Kidney (tissue), 14 donors: ENCODE results near the gene TPP1. TPM values are rescaled to one million over a fixed set of nuclear protein-coding genes. Genes with fewer than 3 reads are reported as not detected.

Experiments used
- DNase-seq, 5 donors: peaks; one replicate each; pipeline ENCODE4 v3.0.0-alpha.2; 2013 to 2020
- FAIRE-seq: peaks from 2 replicates; lab custom pipeline; 2012; peaks lifted over from hg19 to GRCh38; lab: Jason Lieb, UNC
- H3K27ac ChIP-seq, 2 donors: one replicate each; pipeline ENCODE4 v1.7.0; 2013; ENCODE audit warnings: low read depth in 2 of 2, low read length in 2 of 2, inconsistent platforms in 1 of 2
- H3K27me3 ChIP-seq: one replicate; pipeline ENCODE4 v1.7.1; 2013; ENCODE audit warnings: low read length, inconsistent platforms; ENCODE audit not compliant: control insufficient read depth, insufficient read depth
- H3K36me3 ChIP-seq, 3 donors: one replicate each; pipeline versions ENCODE4 v1.7.0 to v1.7.1; 2013; ENCODE audit warnings: low read length in 3 of 3, control low read depth in 1 of 3, inconsistent platforms in 1 of 3; ENCODE audit not compliant: insufficient read depth in 3 of 3, control insufficient read depth in 2 of 3
- H3K4me1 ChIP-seq, 3 donors: one replicate each; pipeline versions ENCODE4 v1.7.0 to v1.7.1; 2013; ENCODE audit warnings: low read length in 3 of 3, inconsistent platforms in 1 of 3, low read depth in 1 of 3; ENCODE audit not compliant: control insufficient read depth in 2 of 3, insufficient read depth in 2 of 3
- H3K4me3 ChIP-seq, 3 donors: one replicate each; pipeline versions ENCODE4 v1.7.0 to v1.8.1; 2013; ENCODE audit warnings: low read length in 3 of 3, control low read depth in 1 of 3, inconsistent platforms in 1 of 3
- H3K9ac ChIP-seq, 3 donors: one replicate each; pipeline versions ENCODE4 v1.7.0 to v1.7.1; 2013; ENCODE audit warnings: low read length in 3 of 3, control low read depth in 1 of 3, inconsistent platforms in 1 of 3
- H3K9me3 ChIP-seq, 3 donors: one replicate each; pipeline versions ENCODE4 v1.7.0 to v1.7.1; 2013; ENCODE audit warnings: low read length in 3 of 3, control low read depth in 1 of 3, inconsistent platforms in 1 of 3; ENCODE audit not compliant: control insufficient read depth in 2 of 3, insufficient read depth in 1 of 3
- CTCF ChIP-seq: IDR thresholded peaks from 3 replicates; pipeline ENCODE4 v1.5.1; 2012; ENCODE audit warnings: mild to moderate bottlenecking, moderate library complexity, borderline replicate concordance; ENCODE audit not compliant: insufficient read depth; ENCODE audit errors: extremely low read depth
- intact Hi-C: fragments of 100-400 bp; cut with DNase I; formaldehyde crosslinking; loops from one replicate; pipeline ENCODE4 v1.11.1; 2022
- polyA plus RNA-seq: library from polyadenylated mRNA; stranded (reverse); fragments of 350-450 nt; fragmentation: Illumina TruSeq; extraction: RNeasy Lipid Tissue Mini Kit (QIAGEN cat#74804); gene quantifications from one replicate; pipeline ENCODE4 v1.2.3, GENCODE V29; 2014; ENCODE audit warnings: low read depth, low replicate concordance; ENCODE audit not compliant: insufficient read depth
- total RNA-seq: library from RNA; stranded (reverse); fragmentation: NEBNext Ultra II Directional; extraction: Animal tissue kit (Norgen Biotek cat#: 25700); gene quantifications from one replicate; pipeline ENCODE4 v1.2.1, GENCODE V29; 2021
- donor health status: control.
- donor health status: control.
- donor health status: control.
- donor health status: control.
- donor health status: control.
- donor health status: DM: yes; HTN: yes; CAD: no.
- donor health status: Normal renal cell carcinoma (clear cell type).

The TPP1 gene
- total and polyA plus RNA-seq, 2 donors from 2014 or later: 84.2 to 115 TPM

DNA sequence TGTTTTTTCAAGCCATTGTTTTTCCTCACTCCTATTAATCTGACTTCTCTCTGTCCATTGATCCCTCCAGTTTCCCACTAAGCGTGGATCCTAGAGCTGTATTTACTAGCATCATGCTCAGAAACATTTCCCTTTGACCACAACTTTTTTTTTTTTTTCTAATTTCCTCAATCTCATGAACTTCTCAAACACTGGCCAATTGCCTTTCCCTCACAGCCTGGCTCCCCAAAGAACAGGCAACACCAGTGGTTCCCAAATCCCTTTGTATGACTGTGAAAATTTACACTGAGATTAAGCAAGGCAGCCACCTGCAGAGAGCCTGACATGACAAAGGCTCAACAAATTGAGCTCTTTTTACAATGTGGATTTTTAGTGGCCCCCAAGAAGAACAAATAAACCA, 1.4 kb upstream of the TPP1 start:
- no peak overlapping the region for H3K27ac ChIP-seq
- intact Hi-C loops: no loop called here
- no peak overlapping the region for H3K9ac ChIP-seq
- no peak overlapping the region for H3K4me3 ChIP-seq
- H3K36me3 ChIP-seq: peaks cover 2 to 5% (median 3%) of the 10 kb centered on the region in 3 donors
- no peak for DNase-seq
- no peaks in the 10 kb centered on the region for H3K9me3 ChIP-seq
- FAIRE-seq: no peak
- no peak for TF ChIP-seq CTCF
- peaks cover 0 to 8% (median 3%) of the 10 kb centered on the region in 3 donors for H3K4me1 ChIP-seq
- no peaks in the 10 kb centered on the region for H3K27me3 ChIP-seq

- Histone ChIP-seq H3K4me3 (peak overlapping the region; percentile 70 to 92 (median 78)), H3K4me1 (peaks cover 0 to 8% (median 3%) of the 10 kb centered on the region in 3 donors), H3K27ac (peak overlapping the region; percentile 81 to 89), H3K27me3 (no peaks in the 10 kb centered on the region), H3K36me3 (peaks cover 4 to 15% (median 7%) of the 10 kb centered on the region in 3 donors), H3K9me3 (no peaks in the 10 kb centered on the region), H3K9ac (peak overlapping the region; percentile 54 to 92 (median 90))
- intact Hi-C loops: no loop called here
- TF ChIP-seq CTCF: peak; percentile 18
- FAIRE-seq (no peak), DNase-seq (peak; percentile 67 to 91 (median 71))
Observed at GRCh38 chr11:6618117-6619003, 862 bp downstream of the TPP1 start.

GRCh38 chr11:6617315-6617781, 1.9 kb downstream of the TPP1 start:
- DNase-seq (peak in 1 of 5 donors; percentile 46), FAIRE-seq (no peak)
- no peak overlapping the region for H3K9ac ChIP-seq
- H3K4me1 ChIP-seq: peaks cover 0 to 12% (median 6%) of the 10 kb centered on the region in 3 donors
- no peak overlapping the region for H3K27ac ChIP-seq
- no peak for TF ChIP-seq CTCF
- intact Hi-C loops: no loop called here
- no peaks in the 10 kb centered on the region for H3K9me3 ChIP-seq
- no peaks in the 10 kb centered on the region for H3K27me3 ChIP-seq
- H3K4me3 ChIP-seq: peak overlapping the region in 2 of 3 donors; percentile 78 to 92
- peaks cover 4 to 15% (median 7%) of the 10 kb centered on the region in 3 donors for H3K36me3 ChIP-seq
